Common myeloid progenitor, CD34-positive (primary cell): ENCODE results near the gene UST.

ENCODE experiments used
- CTCF ChIA-PET: fragments of 350-600 bp; sonication (Branson Sonifier 250); formaldehyde crosslinking; loops from one replicate; lab custom pipeline; 2021; ENCODE audit warnings: antibody characterized with exemption; lab: Charles Lee
- POLR2A ChIA-PET: fragments of 350-600 bp; sonication (Branson Sonifier 250); formaldehyde crosslinking; loops from one replicate; lab custom pipeline; 2021; ENCODE audit warnings: antibody characterized with exemption; lab: Charles Lee
- DNase-seq, 3 donors: peaks; one replicate each; pipeline versions ENCODE4 v3.0.0 to v3.0.0-alpha.2; 2013
- H3K27ac ChIP-seq, 2 experiments: 1 replicate in 1 of 2; 2 replicates in 1 of 2; pipeline ENCODE4 v1.7.0; 2013; ENCODE audit warnings: inconsistent platforms in 2 of 2, low read length in 2 of 2, mild to moderate bottlenecking in 2 of 2, low read depth in 1 of 2, moderate library complexity in 1 of 2; ENCODE audit not compliant: severe bottlenecking in 2 of 2, insufficient read depth in 1 of 2, poor library complexity in 1 of 2
- H3K27me3 ChIP-seq, 5 experiments: replicated peaks in 2 of 5; 1 replicate in 3 of 5; 2 replicates in 2 of 5; pipeline versions ENCODE4 v1.6.1 to v1.7.0; 2013; ENCODE audit warnings: low read length in 4 of 5, mild to moderate bottlenecking in 2 of 5, moderate library complexity in 2 of 5, inconsistent platforms in 1 of 5; ENCODE audit not compliant: insufficient read depth in 5 of 5, control insufficient read depth in 4 of 5
- H3K36me3 ChIP-seq, 4 experiments: 1 replicate in 2 of 4; 2 replicates in 2 of 4; pipeline versions ENCODE4 v1.6.1 to v1.7.0; 2013; ENCODE audit warnings: low read length in 3 of 4, control low read depth in 1 of 4, mild to moderate bottlenecking in 1 of 4; ENCODE audit not compliant: control insufficient read depth in 4 of 4, insufficient read depth in 4 of 4
- H3K4me1 ChIP-seq, 4 experiments: 1 replicate in 3 of 4; 2 replicates in 1 of 4; pipeline versions ENCODE4 v1.6.1 to v1.7.1; 2013; ENCODE audit warnings: low read length in 3 of 4, mild to moderate bottlenecking in 3 of 4, control low read depth in 1 of 4, inconsistent platforms in 1 of 4, moderate library complexity in 1 of 4; ENCODE audit not compliant: control insufficient read depth in 4 of 4, insufficient read depth in 4 of 4; ENCODE audit errors: control extremely low read depth in 1 of 4
- H3K4me3 ChIP-seq, 7 experiments: 1 replicate in 4 of 7; 2 replicates in 3 of 7; pipeline versions ENCODE4 v1.5.1 to v1.7.0; 2013; ENCODE audit warnings: mild to moderate bottlenecking in 7 of 7, low read length in 6 of 7, moderate library complexity in 6 of 7, inconsistent platforms in 2 of 7, low read depth in 2 of 7, control low read depth in 1 of 7; ENCODE audit not compliant: insufficient read depth in 4 of 7, control insufficient read depth in 1 of 7; ENCODE audit errors: extremely low read depth in 1 of 7
- H3K9me3 ChIP-seq, 5 experiments: 1 replicate in 4 of 5; 2 replicates in 1 of 5; pipeline versions ENCODE4 v1.6.1 to v1.7.1; 2013; ENCODE audit warnings: low read length in 4 of 5, mild to moderate bottlenecking in 2 of 5, inconsistent platforms in 1 of 5, low read depth in 1 of 5, moderate library complexity in 1 of 5; ENCODE audit not compliant: control insufficient read depth in 4 of 5, insufficient read depth in 2 of 5; ENCODE audit errors: control extremely low read depth in 1 of 5
- WGBS: methylation state at CpG from one replicate; pipeline ENCODE4 v1.1.5; 2013; ENCODE audit not compliant: insufficient coverage; 5-methylcytosine and 5-hydroxymethylcytosine counted together

Gene UST

GRCh38 chr6:148947621-148948444 is 201.0 kb downstream of the UST start:
- Histone ChIP-seq H3K27ac (no peak overlapping the region), H3K27me3 (no peaks in the 10 kb centered on the region), H3K36me3 (no peaks in the 10 kb centered on the region), H3K4me3 (no peak overlapping the region), H3K9me3 (no peaks in the 10 kb centered on the region), H3K4me1 (no peaks in the 10 kb centered on the region)
- ChIA-PET CTCF (interaction anchor here (1.0 to 4.2 kb wide), 11 partner anchors 11 to 371 kb away, joined by 3 to 27 read pairs (median 3); no protein-coding TSS in a partner anchor), POLR2A (no interaction called here)
- DNase-seq = peak; percentile 75 to 84 (median 77)
- 62% methylated on average over 9 of the region's 12 CpGs for WGBS

GRCh38 chr6:148951662-148952061 is 204.8 kb downstream of the UST start:
- H3K36me3 ChIP-seq = peaks cover 0 to 2% (median 0%) of the 10 kb centered on the region in 4 experiments
- no peak overlapping the region for H3K4me3 ChIP-seq
- H3K27ac ChIP-seq = no peak overlapping the region
- no peaks in the 10 kb centered on the region for H3K4me1 ChIP-seq
- peaks cover 0 to 6% (median 2%) of the 10 kb centered on the region in 5 experiments for H3K9me3 ChIP-seq
- no peak for DNase-seq
- 88% methylated on average over 3 of the region's 6 CpGs for WGBS
- ChIA-PET CTCF (interaction anchor here (1.0 to 1.3 kb wide), 2 partner anchors 206 to 373 kb away, joined by 3 to 5 read pairs; partner anchors contain the start of gene UST), POLR2A (no interaction called here)
- H3K27me3 ChIP-seq = no peaks in the 10 kb centered on the region

GRCh38 chr6:148952147-148953035 is 205.6 kb downstream of the UST start:
- ChIA-PET CTCF (interaction anchor here (0.6 to 1.0 kb wide), 2 partner anchors 206 to 479 kb away, joined by 3 read pairs; partner anchors contain the start of gene UST), POLR2A (no interaction called here)
- H3K27ac ChIP-seq = no peak overlapping the region
- H3K27me3 ChIP-seq = no peaks in the 10 kb centered on the region
- WGBS = 93% methylated on average over 4 of the region's 10 CpGs
- H3K9me3 ChIP-seq = peaks cover 0 to 6% (median 2%) of the 10 kb centered on the region in 5 experiments
- no peak overlapping the region for H3K4me3 ChIP-seq
- no peaks in the 10 kb centered on the region for H3K4me1 ChIP-seq
- no peak for DNase-seq
- H3K36me3 ChIP-seq = peaks cover 0 to 2% (median 0%) of the 10 kb centered on the region in 4 experiments

- H3K27me3 ChIP-seq = no peaks in the 10 kb centered on the region
- POLR2A ChIA-PET = no interaction called here
- H3K9me3 ChIP-seq = peaks cover 0 to 6% (median 2%) of the 10 kb centered on the region in 5 experiments
- CTCF ChIA-PET = interaction anchor here (3.8 kb wide), 1 partner anchor 377 kb away, joined by 19 read pairs; no protein-coding TSS in a partner anchor
- 100% methylated on average over 3 of the region's 6 CpGs for WGBS
- H3K27ac ChIP-seq = no peak overlapping the region
- DNase-seq = no peak
- no peak overlapping the region for H3K4me3 ChIP-seq
- H3K4me1 ChIP-seq = no peaks in the 10 kb centered on the region
- peaks cover 0 to 2% (median 0%) of the 10 kb centered on the region in 4 experiments for H3K36me3 ChIP-seq
Measured at GRCh38 chr6:148954461-148954860, 207.6 kb downstream of the UST start.

- Histone ChIP-seq H3K27me3 (no peaks in the 10 kb centered on the region), H3K4me3 (no peak overlapping the region), H3K27ac (no peak overlapping the region), H3K4me1 (no peaks in the 10 kb centered on the region), H3K36me3 (peaks cover 0 to 2% (median 0%) of the 10 kb centered on the region in 4 experiments), H3K9me3 (peaks cover 0 to 6% (median 2%) of the 10 kb centered on the region in 5 experiments)
- WGBS = 90% methylated on average over 3 of the region's 3 CpGs
- ChIA-PET CTCF (interaction anchor here (1.0 to 3.8 kb wide), 2 partner anchors 35 to 377 kb away, joined by 3 to 19 read pairs; no protein-coding TSS in a partner anchor), POLR2A (no interaction called here)
- DNase-seq = no peak
Measured at GRCh38 chr6:148954934-148955333, 208.1 kb downstream of the UST start.

- 100% methylated on average over 3 of the region's 3 CpGs for WGBS
- POLR2A ChIA-PET = no interaction called here
- CTCF ChIA-PET = interaction anchor here (1.0 to 3.8 kb wide), 2 partner anchors 34 to 378 kb away, joined by 3 to 19 read pairs; no protein-coding TSS in a partner anchor
Measured at GRCh38 chr6:148955441-148955840, 208.6 kb downstream of the UST start.

More at GRCh38 chr6:148955441-148955840, 208.6 kb downstream of the UST start:
- Histone ChIP-seq H3K27me3 (no peaks in the 10 kb centered on the region), H3K4me1 (no peaks in the 10 kb centered on the region), H3K4me3 (no peak overlapping the region), H3K36me3 (peaks cover 0 to 2% (median 0%) of the 10 kb centered on the region in 4 experiments), H3K27ac (no peak overlapping the region), H3K9me3 (peaks cover 0 to 6% (median 2%) of the 10 kb centered on the region in 5 experiments)
- DNase-seq = no peak
